HAP-1 (cell line): ENCODE results near the gene ARFIP2.
A peak's percentile ranks its signal among the peaks of the same experiment; 100 is the strongest.

Experiments used
- DNase-seq, 2 experiments: peaks; one replicate each; pipeline ENCODE4 v3.0.0-alpha.2; 2016 to 2020; ENCODE audit warnings: low spot score in 2 of 2
- H3K27me3 ChIP-seq: fragments of 250-450 bp; sonication (Bioruptor Pico); 2 replicates; pipeline ENCODE4 v1.5.1; 2020; ENCODE audit warnings: low read depth, mild to moderate bottlenecking, moderate library complexity
- H3K36me3 ChIP-seq: fragments of 250-450 bp; sonication (Bioruptor Pico); replicated peaks from 2 replicates; pipeline ENCODE4 v1.5.1; 2020; ENCODE audit warnings: mild to moderate bottlenecking
- H3K4me1 ChIP-seq: fragments of 250-450 bp; sonication (Bioruptor Pico); 2 replicates; pipeline ENCODE4 v1.5.1; 2020; ENCODE audit warnings: mild to moderate bottlenecking
- H3K4me3 ChIP-seq: fragments of 250-450 bp; sonication (Bioruptor Pico); 2 replicates; pipeline ENCODE4 v1.5.1; 2020; ENCODE audit warnings: mild to moderate bottlenecking, moderate library complexity
- H3K9me3 ChIP-seq: fragments of 250-450 bp; sonication (Bioruptor Pico); 2 replicates; pipeline ENCODE4 v1.5.1; 2020; ENCODE audit warnings: mild to moderate bottlenecking, moderate library complexity
- in situ Hi-C: fragments of 300-500 bp; cut with MboI; formaldehyde crosslinking; loops from 3 replicates; pipeline ENCODE4 v1.14.3; 2020; ENCODE audit warnings: low sequenced_read_pairs, inconsistent platforms, mixed read lengths

The ARFIP2 gene

GRCh38 chr11:6448574-6448973 is 32.6 kb downstream of the ARFIP2 start:
- no peaks in the 10 kb centered on the region for H3K4me1 ChIP-seq
- H3K27me3 ChIP-seq: no peaks in the 10 kb centered on the region
- no peak for DNase-seq
- in situ Hi-C loops: no loop called here
- H3K4me3 ChIP-seq: no peak overlapping the region
- H3K9me3 ChIP-seq: no peaks in the 10 kb centered on the region
- peaks cover 10% of the 10 kb centered on the region for H3K36me3 ChIP-seq

- in situ Hi-C loops: no loop called here
- Histone ChIP-seq H3K9me3 (no peaks in the 10 kb centered on the region), H3K36me3 (no peaks in the 10 kb centered on the region), H3K27me3 (no peaks in the 10 kb centered on the region), H3K4me3 (no peak overlapping the region), H3K4me1 (no peaks in the 10 kb centered on the region)
- peak; percentile 43 to 73 for DNase-seq
Observed at GRCh38 chr11:6443269-6444003, 37.7 kb downstream of the ARFIP2 start.

- in situ Hi-C loops: no loop called here
Observed at GRCh38 chr11:6442441-6442840, 38.7 kb downstream of the ARFIP2 start.

GRCh38 chr11:6440906-6441358 is 40.2 kb downstream of the ARFIP2 start, which contains the start of gene HPX:
Gene HPX (minus strand): TSS chr11:6440987. CDS start chr11:6440963, 24 bp downstream.
- Histone ChIP-seq H3K36me3 (no peaks in the 10 kb centered on the region), H3K27me3 (no peaks in the 10 kb centered on the region), H3K9me3 (no peaks in the 10 kb centered on the region), H3K4me1 (no peaks in the 10 kb centered on the region), H3K4me3 (no peak within 1 kb of the TSS)
- in situ Hi-C loops: no loop called here
- no peak for DNase-seq

More at GRCh38 chr11:6442441-6442840, 38.7 kb downstream of the ARFIP2 start:
- H3K4me3 ChIP-seq: no peak overlapping the region
- H3K27me3 ChIP-seq: no peaks in the 10 kb centered on the region
- H3K4me1 ChIP-seq: no peaks in the 10 kb centered on the region
- H3K36me3 ChIP-seq: no peaks in the 10 kb centered on the region
- no peak for DNase-seq
- H3K9me3 ChIP-seq: no peaks in the 10 kb centered on the region

- no peaks in the 10 kb centered on the region for H3K4me1 ChIP-seq
Observed at GRCh38 chr11:6438979-6439571, 42.1 kb downstream of the ARFIP2 start.

GRCh38 chr11:6437993-6438392 is 43.1 kb downstream of the ARFIP2 start:
- Histone ChIP-seq H3K4me3 (no peak overlapping the region), H3K27me3 (no peaks in the 10 kb centered on the region), H3K4me1 (no peaks in the 10 kb centered on the region), H3K9me3 (no peaks in the 10 kb centered on the region), H3K36me3 (no peaks in the 10 kb centered on the region)
- no peak for DNase-seq
- in situ Hi-C loops: no loop called here

More at GRCh38 chr11:6438979-6439571, 42.1 kb downstream of the ARFIP2 start:
- no peak overlapping the region for H3K4me3 ChIP-seq
- no peaks in the 10 kb centered on the region for H3K36me3 ChIP-seq
- no peaks in the 10 kb centered on the region for H3K9me3 ChIP-seq
- in situ Hi-C loops: no loop called here
- no peaks in the 10 kb centered on the region for H3K27me3 ChIP-seq
- DNase-seq: peak; percentile 39 to 63

- Histone ChIP-seq H3K4me1 (no peaks in the 10 kb centered on the region), H3K36me3 (no peaks in the 10 kb centered on the region), H3K27me3 (no peaks in the 10 kb centered on the region), H3K9me3 (no peaks in the 10 kb centered on the region), H3K4me3 (no peak overlapping the region)
- in situ Hi-C loops: no loop called here
- DNase-seq: no peak
Observed at GRCh38 chr11:6437423-6437822, 43.7 kb downstream of the ARFIP2 start.

- in situ Hi-C loops: no loop called here
- H3K9me3 ChIP-seq: no peaks in the 10 kb centered on the region
Observed at GRCh38 chr11:6433998-6434660, 47.0 kb downstream of the ARFIP2 start.

GRCh38 chr11:6431861-6432260 is 49.3 kb downstream of the ARFIP2 start:
- no peaks in the 10 kb centered on the region for H3K9me3 ChIP-seq
- H3K27me3 ChIP-seq: no peaks in the 10 kb centered on the region
- in situ Hi-C loops: no loop called here
- no peak overlapping the region for H3K4me3 ChIP-seq
- H3K36me3 ChIP-seq: no peaks in the 10 kb centered on the region
- no peak for DNase-seq
- H3K4me1 ChIP-seq: no peaks in the 10 kb centered on the region

More at GRCh38 chr11:6433998-6434660, 47.0 kb downstream of the ARFIP2 start:
- no peak overlapping the region for H3K4me3 ChIP-seq
- DNase-seq: no peak
- no peaks in the 10 kb centered on the region for H3K4me1 ChIP-seq
- no peaks in the 10 kb centered on the region for H3K36me3 ChIP-seq
- no peaks in the 10 kb centered on the region for H3K27me3 ChIP-seq

GRCh38 chr11:6427516-6427915 is 53.6 kb downstream of the ARFIP2 start:
- DNase-seq: peak in 1 of 2 experiments; percentile 8
- Histone ChIP-seq H3K36me3 (no peaks in the 10 kb centered on the region), H3K4me1 (no peaks in the 10 kb centered on the region), H3K27me3 (peaks cover 9% of the 10 kb centered on the region), H3K4me3 (no peak overlapping the region), H3K9me3 (no peaks in the 10 kb centered on the region)
- in situ Hi-C loops: no loop called here
